ENCODE data around the gene NPAS3. TPM values are rescaled to one million over a fixed set of nuclear protein-coding genes. Genes with fewer than 3 reads are reported as not detected.
A peak's percentile ranks its signal among the peaks of the same experiment; 100 is the strongest.

NPAS3 gene
- total RNA-seq, 2 donors from 2014 or later: 2.4 TPM

DNA sequence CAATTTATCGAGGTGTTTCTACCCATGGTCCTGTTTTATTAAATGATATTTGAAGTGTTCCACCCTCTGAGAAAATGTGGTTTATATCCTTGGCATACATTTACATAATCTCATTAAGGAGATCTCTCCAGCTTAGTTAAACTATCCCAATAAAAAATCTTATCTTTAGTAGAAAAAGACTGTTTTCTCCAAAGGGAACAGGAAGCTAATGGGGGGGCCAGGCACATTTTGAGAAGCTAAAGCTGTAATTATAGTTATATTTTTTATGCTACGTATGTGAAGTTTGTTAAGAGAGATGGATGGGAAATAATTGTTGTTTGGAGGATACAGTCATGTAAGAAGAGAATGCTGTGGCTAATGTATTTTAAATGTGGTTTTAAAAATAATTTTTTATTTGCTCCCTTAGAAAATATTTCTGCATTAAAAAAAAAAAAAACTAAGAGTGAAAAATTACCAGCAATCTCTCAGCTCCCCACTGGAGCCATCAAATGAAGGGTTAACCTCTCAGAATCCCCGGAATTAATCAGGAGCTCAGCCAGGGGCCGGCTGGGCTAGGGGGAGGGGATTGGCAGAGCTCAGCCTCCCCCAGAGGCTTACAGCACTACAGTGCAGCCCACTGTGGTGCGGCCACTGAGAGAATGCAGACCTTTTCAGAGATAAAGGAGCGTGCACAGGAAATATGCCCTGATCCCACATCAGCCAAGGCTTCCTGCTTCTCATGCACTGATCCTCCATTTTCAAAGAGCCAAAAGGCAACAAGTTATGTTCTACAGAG, 826.4 kb downstream of the NPAS3 start:
- DNase-seq (peak; percentile 27), ATAC-seq (peak; percentile 68 to 74)
- intact Hi-C loops (cut with DNase I): no loop called here

- intact Hi-C loops (cut with DNase I): no loop called here
- DNase-seq (no peak), ATAC-seq (no peak)
Observed at GRCh38 chr14:33767586-33768457, 829.1 kb downstream of the NPAS3 start.

DNA sequence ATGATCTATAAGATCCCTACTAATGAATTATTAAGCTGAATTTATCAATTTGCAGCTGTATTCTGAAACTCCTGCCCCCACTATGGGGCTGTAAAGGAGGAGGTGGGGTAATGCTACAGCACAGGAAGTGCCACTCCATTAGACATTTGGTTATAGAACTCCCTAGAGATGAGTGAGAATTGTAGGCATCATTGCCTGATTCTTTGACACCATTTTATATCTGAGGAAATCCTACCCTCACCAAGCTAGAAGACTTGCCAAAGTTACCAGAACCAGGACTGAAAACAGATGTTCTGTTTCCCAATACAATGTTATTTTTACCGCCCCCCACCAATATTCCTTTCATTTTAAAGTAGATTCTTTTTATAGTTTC, 829.8 kb downstream of the NPAS3 start:
- ATAC-seq (no peak), DNase-seq (no peak)
- intact Hi-C loops (cut with DNase I): no loop called here

GRCh38 chr14:33773205-33774030, 834.7 kb downstream of the NPAS3 start:
- DNase-seq: no peak
- intact Hi-C loops (cut with DNase I): no loop called here
- no peak for ATAC-seq

DNA sequence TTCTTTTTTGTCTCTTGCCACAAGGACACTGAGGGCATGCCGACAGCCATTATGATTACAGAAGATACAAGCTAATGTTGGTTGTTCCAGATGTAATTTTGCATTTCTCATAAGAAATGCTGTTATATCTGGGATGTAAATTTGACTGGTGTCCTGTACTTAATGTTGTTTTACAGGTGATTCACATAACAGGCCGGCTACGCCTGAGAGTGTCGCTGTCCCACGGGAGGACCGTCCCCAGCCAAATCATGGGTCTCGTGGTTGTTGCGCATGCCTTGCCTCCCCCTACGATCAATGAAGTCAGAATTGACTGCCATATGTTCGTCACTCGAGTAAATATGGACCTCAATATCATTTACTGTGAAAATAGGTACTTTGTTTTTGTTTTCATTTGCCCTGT, 835.5 kb downstream of the NPAS3 start:
- intact Hi-C loops (cut with DNase I): no loop called here
- ATAC-seq (no peak), DNase-seq (no peak)

DNA sequence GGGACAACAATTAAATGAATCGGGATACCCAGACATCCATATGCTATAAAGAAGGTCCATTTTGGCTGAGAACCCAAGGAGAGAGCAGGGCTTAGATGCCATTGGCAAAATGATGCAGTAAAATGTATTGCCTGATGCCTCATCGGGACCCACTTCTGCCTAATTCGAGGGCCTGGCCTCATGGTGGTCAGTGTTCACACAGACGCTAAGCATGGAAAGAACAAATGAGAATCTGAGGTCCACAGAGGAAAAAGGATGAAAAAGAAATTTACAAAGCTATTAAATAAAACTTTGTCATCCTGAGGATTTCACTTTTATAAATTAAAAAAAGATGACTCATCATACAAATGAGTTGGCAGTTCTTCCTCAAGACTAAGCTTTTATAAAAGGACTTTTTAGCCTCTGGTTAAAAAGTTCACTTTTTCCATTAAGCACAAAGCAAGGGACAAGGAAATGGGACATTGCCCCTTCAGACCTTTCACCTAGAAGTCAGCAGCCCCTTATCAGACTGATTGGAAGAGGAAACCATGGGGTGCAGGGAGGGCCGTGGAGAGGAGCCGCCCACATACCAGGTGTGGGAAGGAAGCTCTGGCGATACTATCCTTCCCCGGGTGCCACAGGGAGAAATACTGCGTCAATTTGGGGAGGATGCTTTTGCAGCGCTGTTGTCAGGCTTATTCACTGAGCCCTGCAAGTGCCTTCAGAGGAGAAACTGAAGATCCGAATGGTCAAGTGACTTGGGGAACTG, 836.2 kb downstream of the NPAS3 start:
- no peak for DNase-seq
- ATAC-seq: no peak
- intact Hi-C loops (cut with DNase I): no loop called here

- DNase-seq (no peak), ATAC-seq (no peak)
- intact Hi-C loops (cut with DNase I): no loop called here
Observed at GRCh38 chr14:33776871-33777270, 838.2 kb downstream of the NPAS3 start.

DNA sequence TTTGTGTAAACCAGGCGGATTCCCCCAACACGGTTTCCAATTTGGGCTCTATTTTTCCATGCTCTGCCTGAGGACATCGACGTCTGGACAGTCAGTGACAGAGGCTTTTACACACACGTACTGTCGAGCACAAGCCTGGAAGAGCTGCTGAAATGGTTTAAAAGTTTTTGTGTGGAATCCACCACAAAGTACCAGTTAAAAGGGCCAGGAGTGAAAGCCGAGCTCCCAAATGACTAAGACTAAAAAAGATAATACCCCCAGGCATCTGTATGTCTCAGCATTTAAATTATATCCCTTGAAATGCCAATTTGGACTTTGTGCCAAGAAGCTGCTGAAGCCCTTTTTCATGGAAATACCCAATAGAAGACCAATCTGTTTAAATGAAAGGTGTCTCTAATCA, 839.0 kb downstream of the NPAS3 start:
- ATAC-seq: no peak
- intact Hi-C loops (cut with DNase I): no loop called here
- no peak for DNase-seq

DNA sequence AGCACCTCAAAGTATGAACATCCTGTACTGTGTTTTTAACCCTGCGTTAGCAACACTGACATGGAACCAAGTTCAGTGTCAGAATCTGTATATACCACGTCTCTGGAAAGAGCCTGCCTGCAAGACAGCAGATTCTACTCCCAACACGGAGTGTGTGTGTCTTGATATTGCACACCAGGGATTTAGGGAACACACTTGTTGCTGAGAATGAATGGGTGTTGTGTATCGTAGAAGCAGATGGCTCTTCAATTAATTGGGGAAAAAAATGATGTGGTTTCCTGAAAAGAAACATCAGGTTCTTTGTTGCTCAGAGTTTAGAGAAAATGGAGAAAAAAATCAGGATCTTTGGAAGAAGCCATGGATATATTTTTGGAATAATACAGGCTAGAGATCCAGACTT, 841.4 kb downstream of the NPAS3 start:
- no peak for ATAC-seq
- intact Hi-C loops (cut with DNase I): no loop called here
- DNase-seq: no peak

GRCh38 chr14:33781236-33781635, 842.6 kb downstream of the NPAS3 start:
- ATAC-seq (no peak), DNase-seq (no peak)
- intact Hi-C loops (cut with DNase I): no loop called here

DNA sequence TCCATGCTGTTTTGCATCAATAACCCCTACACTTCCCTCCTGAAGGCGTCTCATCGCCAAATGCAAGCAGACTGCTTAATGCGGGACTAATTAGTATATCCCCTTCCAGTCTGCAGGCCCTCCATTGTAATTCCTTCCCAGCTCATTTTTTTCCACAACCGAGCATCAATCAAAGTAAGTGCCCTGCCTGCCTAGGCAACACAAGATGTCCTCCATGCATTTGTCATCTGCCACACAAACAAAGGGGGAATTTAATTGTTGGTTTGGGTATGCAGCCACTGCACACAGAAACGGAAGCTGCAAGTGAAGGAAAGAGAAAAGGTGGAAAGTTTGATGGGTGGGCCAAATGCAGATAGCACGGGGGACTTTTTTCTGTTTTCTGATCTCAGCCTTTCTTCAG, 844.2 kb downstream of the NPAS3 start:
- ATAC-seq (no peak), DNase-seq (no peak)
- intact Hi-C loops (cut with DNase I): no loop called here

DNA sequence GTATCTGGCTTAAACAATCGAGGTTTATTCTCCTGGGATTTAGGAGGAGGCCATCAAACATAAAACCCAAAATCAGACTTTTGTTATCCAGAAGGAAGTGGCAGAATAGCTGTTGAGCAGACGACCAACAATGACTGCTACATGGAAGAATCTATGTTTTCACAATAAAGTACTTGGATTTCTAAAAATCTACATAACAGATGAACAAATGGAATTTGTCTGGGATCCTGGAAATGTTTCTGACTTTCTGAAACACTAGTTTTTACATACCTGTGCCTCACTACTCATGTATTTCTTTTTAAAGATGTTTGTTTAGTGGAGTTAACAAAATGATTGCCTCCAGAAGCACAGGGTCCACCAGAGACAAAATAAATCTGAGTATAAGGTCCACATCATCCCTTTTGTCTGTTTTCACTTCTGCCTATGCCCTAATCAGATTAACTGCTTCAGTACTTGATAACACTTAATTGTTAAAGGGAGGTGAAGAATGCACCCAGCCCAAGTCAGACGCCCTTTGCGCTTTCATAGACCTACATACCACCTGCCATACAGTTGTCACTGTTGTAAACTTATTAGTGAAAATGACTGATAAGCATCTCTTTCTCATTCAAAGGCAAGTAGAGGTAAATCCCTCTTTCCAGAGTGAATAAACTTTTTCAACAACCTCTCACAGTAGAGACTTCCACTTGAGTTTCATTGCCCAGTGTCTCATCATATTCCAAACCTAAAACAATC, 847.6 kb downstream of the NPAS3 start:
- DNase-seq (no peak), ATAC-seq (no peak)
- intact Hi-C loops (cut with DNase I): no loop called here

- ATAC-seq (no peak), DNase-seq (no peak)
- intact Hi-C loops (cut with DNase I): no loop called here
Observed at GRCh38 chr14:33788161-33788560, 849.5 kb downstream of the NPAS3 start.

DNA sequence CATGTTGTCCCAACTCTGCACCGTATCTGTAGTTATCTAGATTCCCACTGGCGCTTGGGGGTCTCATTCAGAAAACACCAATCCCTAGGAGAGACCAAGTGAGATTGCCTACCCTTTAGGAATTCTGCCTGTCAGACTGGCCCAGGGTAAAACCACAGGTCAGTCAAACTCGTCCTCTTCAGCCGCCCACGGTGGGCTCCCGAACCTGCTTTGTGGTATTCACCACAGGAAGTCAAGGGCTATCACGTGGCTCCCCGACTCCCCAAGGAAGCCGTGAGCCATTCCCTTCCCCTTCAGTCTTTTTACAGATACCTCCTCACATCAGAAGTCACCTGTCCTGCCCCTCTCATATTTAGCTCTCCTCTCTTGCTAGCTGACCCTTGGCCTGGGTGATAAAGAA, 852.3 kb downstream of the NPAS3 start:
- intact Hi-C loops (cut with DNase I): loop anchor here (5.0 to 10.0 kb wide), 3 partner anchors 316 to 1216 kb away; no protein-coding TSS in a partner anchor
- ATAC-seq (no peak), DNase-seq (no peak)

DNA sequence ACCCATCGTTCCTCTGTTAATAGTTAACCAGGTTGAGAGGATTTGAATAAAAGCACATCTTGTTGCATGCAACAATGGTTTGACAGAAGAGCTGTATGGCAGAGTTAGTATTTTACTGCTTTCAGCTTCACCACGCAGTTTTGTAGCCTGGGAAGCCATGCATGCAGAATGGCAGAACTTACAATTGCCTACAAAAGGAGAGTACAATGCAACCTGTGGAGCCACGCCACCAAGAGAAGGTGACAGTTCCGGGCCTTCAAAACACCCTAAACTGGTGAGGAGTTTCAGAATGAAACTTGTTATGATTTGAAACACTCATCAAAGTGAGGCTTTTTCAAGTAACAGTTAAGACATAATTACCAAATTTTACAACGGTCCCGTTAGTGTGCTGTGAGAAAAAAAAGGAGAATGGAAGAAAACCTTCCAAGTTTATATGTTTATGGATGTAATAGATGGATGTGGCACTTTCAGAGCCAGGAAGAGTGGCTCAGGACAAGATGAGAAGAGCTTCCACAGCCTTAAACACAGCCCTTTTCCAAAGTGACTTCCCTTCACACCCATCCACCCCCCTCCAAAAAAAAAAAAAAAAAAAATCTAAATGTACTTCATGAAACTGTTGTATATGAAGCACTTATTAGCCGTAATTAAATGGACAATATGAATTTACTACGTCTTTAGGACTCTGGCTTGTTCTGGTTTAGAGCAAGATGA, 853.5 kb downstream of the NPAS3 start:
- ATAC-seq (no peak), DNase-seq (no peak)
- intact Hi-C loops (cut with DNase I): loop anchor here (5.0 to 10.0 kb wide), 3 partner anchors 317 to 1217 kb away; no protein-coding TSS in a partner anchor

- intact Hi-C loops (cut with DNase I): loop anchor here (5.0 to 10.0 kb wide), 3 partner anchors 318 to 1218 kb away; no protein-coding TSS in a partner anchor
- ATAC-seq: peak; percentile 90 to 91
- peak; percentile 83 for DNase-seq
Observed at GRCh38 chr14:33792720-33793368, 854.2 kb downstream of the NPAS3 start.

Data from left cardiac atrium (tissue), 4 donors.